ENCODE measurements around the gene SLX4IP.

The SLX4IP gene

DNA sequence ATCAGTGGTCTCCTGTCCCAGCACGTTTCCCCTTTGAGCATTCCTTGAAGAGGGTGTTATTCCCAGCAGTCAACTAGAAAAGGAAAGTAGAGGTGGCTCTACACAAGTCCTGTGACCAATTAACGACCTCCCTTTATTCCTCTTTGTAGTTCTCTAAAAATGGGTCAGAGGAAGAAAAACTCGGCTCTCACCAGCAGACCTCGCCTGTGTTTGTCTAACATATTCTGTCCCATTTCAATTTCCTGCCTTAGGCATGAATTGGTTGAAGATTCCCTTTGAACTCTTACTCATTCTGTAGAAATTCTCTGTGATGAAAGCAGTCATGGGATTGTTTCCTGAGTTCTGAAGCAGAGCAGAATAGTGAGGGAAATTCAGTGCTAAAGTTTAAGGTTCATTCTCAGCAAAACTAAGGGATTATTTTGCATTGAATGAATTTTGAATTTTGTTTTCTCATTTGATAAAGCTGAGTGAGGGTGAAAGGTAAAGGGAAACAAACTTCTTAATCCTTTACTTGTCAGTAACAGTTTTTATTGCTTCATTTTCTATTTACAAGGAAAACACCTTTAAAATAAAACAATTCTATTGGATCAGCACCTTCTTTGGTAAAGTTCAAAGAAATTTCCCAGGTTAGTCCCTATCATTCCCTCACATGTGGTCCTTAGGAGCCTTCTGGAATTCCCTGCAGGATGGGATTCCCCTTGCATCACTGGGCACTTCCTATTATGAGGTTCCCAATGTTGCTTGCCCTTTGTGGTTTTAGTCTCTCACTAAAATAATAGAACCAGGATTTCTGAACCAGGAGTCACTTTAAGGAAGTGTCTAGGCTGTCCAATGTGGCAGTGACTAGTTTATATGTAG, 105.8 kb downstream of the SLX4IP start:
- peak; percentile 87 to 94 for DNase-seq (ENCODE audit: low read depth in 2 of 2)
- no peak for TF ChIP-seq CTCF (IDR thresholded peaks at IDR 0.05; ENCODE audit: low read depth, low read length)
- H3K4me3 ChIP-seq (replicated peaks in 1 of 2; ENCODE audit: low read depth in 2 of 2, low read length in 2 of 2): no peak overlapping the region

DNA sequence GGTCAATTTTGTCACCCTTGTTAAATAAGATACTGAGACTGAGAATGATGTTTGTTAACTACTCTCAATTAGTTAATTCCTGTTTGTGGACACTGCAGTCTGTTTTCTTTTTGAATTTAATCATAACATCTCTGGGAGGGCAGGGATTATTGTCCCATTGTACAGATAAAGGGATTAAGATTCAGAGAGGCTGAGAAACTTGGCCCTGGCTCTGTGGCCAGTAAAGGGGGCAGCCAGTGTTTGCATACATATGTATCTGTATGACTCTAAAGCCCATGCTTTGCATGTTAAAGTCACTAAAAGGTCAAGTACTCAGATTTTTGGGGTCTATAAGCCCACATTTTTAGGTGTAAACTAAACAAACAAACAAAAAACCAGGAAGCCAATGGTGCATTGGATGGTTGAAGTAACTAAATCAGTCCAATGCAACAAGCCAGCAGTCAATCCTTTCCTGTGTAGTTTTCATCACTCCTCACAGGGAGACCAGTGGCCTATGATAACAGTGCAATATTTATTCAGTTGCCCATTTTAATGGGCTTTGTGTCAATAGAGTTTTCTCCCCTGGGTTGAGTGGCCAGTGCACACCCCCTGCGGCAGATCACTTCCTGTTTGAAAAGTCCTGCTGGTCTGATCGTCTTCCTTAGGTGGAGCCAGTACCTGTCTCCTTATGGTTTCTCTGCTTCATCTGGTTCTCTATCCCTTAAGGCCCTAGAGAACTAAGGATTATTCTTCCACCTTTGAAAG, 106.7 kb downstream of the SLX4IP start:
- DNase-seq (ENCODE audit: low read depth in 2 of 2): no peak
- H3K4me3 ChIP-seq (replicated peaks in 1 of 2; ENCODE audit: low read depth in 2 of 2, low read length in 2 of 2): no peak overlapping the region
- no peak for TF ChIP-seq CTCF (IDR thresholded peaks at IDR 0.05; ENCODE audit: low read depth, low read length)

GRCh38 chr20:10542442-10542841, 107.3 kb downstream of the SLX4IP start:
- TF ChIP-seq CTCF (IDR thresholded peaks at IDR 0.05; ENCODE audit: low read depth, low read length): no peak
- no peak overlapping the region for H3K4me3 ChIP-seq (replicated peaks in 1 of 2; ENCODE audit: low read depth in 2 of 2, low read length in 2 of 2)
- DNase-seq (ENCODE audit: low read depth in 2 of 2): no peak

GRCh38 chr20:10543480-10543879, 108.4 kb downstream of the SLX4IP start:
- no peak for TF ChIP-seq CTCF (IDR thresholded peaks at IDR 0.05; ENCODE audit: low read depth, low read length)
- DNase-seq (ENCODE audit: low read depth in 2 of 2): no peak
- no peak overlapping the region for H3K4me3 ChIP-seq (replicated peaks in 1 of 2; ENCODE audit: low read depth in 2 of 2, low read length in 2 of 2)

DNA sequence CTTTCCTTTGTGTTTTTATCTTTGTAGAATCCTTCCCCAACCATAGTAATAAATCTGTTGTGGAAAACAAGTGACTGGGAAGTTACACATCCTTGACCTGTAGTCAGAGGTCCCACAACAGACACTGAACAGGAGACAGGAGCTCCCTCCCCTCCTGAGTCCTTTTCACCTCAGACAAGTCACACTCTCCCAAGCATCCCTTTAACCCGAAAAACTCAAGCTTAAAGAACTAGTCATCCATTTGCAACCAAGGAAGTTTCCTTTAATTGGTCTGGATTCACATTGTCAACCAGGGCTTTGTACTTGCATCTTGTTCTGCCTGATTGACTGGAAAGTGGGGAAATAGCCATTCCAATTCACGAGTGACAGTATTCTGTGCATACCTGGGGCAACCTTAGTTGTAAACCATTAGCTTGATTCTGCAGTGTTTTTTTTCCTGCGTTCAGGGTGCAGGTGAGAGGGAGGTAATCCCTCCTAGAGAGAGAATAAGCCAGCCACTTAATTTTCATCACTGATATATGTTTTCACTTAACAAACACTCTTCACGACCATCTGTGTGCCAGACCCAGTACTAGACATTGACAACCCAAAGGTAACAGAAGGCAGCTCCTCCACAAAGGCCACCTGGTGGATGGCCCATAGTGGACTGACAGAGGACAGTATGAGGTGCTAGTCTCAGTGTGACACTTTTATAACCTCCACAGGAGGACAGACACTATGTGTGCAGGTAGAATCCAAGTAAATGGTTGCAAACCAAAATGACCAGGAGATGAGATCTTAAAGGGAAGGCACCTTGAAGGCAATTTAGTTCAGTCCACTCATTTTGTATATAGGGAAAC, 112.4 kb downstream of the SLX4IP start:
- no peak overlapping the region for H3K4me3 ChIP-seq (replicated peaks in 1 of 2; ENCODE audit: low read depth in 2 of 2, low read length in 2 of 2)
- no peak for TF ChIP-seq CTCF (IDR thresholded peaks at IDR 0.05; ENCODE audit: low read depth, low read length)
- DNase-seq (ENCODE audit: low read depth in 2 of 2): no peak

DNA sequence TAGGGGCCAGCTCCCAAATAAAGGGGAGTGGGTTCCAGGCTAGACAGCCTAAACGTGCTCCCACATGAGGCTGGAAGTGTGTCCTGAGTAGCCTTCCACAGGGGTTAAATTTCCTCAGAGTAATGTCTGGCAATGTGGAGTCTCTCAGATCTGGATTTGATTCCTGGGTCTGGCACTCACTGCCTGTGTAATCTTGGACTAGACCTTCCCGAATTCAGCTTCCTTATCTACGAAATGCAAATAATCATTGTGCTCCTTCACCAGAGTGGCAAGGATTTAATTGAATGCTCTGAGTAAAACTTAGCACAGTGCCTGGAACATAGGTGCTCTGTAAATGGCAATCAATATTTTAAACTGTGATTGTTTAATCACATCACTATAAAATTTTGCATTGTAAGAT, 114.4 kb downstream of the SLX4IP start:
- no peak for TF ChIP-seq CTCF (IDR thresholded peaks at IDR 0.05; ENCODE audit: low read depth, low read length)
- no peak overlapping the region for H3K4me3 ChIP-seq (replicated peaks in 1 of 2; ENCODE audit: low read depth in 2 of 2, low read length in 2 of 2)
- DNase-seq (ENCODE audit: low read depth in 2 of 2): no peak

Measured in cardiac fibroblast (primary cell).